ACHN (cell line): ENCODE measurements around the gene FHIP1A.

Experiments used
- DNase-seq: peaks from one replicate; pipeline ENCODE4 v3.0.0-alpha.2; 2015
- in situ Hi-C: cut with HindIII; loops from 2 replicates; pipeline ENCODE4 v1.10.0; 2017; ENCODE audit warnings: low sequenced_read_pairs, low pct_ligation_motif_present, low pct_unique_long_range_greater_than_20kb

FHIP1A gene

GRCh38 chr4:151442002-151442401 is 33.0 kb downstream of the FHIP1A start:
- in situ Hi-C loops: no loop called here

GRCh38 chr4:151443247-151443646 is 34.3 kb downstream of the FHIP1A start:
- DNase-seq: no peak
- in situ Hi-C loops: no loop called here

More at GRCh38 chr4:151442002-151442401, 33.0 kb downstream of the FHIP1A start:
- no peak for DNase-seq

- DNase-seq: no peak
- in situ Hi-C loops: no loop called here
Measured at GRCh38 chr4:151443752-151444151, 34.8 kb downstream of the FHIP1A start.

DNA sequence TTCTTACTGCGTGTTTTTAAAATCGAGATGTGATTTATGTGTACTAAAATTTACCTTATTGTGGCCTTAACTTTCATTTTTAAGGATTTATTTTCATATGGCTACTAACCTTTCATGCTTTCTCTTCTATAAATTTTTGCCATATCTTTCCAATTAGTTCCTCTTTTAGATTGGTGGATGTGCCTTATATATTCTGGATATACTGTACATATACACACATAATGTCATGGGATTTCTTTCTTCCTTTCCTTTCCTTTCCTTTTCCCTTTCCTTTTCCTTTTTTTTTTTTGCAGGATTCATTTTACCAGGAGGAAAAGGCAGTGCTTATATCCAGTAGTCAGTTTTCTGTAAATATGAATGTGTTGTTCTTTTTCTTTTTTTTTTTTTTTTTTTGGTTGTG is 37.2 kb downstream of the FHIP1A start:
- DNase-seq: no peak
- in situ Hi-C loops: no loop called here

DNA sequence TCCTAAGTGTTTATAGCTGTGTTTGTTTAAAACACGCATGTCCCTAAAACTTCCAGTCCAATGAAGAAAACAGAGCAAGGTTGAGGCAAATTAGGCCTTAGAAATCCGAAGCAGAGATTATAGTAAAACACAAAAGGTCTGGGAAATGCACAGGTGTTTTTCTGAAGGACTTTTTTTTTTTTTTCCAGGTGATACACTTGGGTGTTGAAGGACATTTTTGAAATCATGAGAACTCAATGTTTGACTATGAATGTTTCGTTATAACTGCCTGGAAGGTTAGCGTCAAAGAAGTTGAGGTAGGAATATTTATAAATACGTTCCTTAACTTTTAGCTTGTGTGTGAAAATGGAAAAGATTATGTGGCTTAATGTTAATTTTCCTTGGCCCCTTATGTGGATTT is 45.5 kb downstream of the FHIP1A start:
- no peak for DNase-seq
- in situ Hi-C loops: no loop called here

GRCh38 chr4:151455212-151455611 is 46.2 kb downstream of the FHIP1A start:
- DNase-seq: no peak
- in situ Hi-C loops: no loop called here

- in situ Hi-C loops: no loop called here
- no peak for DNase-seq
Measured at GRCh38 chr4:151458148-151458547, 49.2 kb downstream of the FHIP1A start.
